ENCODE results near the gene EIF4B.

The EIF4B gene

GRCh38 chr12:53052419-53053217 lies 46.4 kb downstream of the EIF4B start:
- DNase-seq (ENCODE audit: low read depth) = no peak
- no peak for TF ChIP-seq CTCF (IDR thresholded peaks at IDR 0.05; ENCODE audit: control insufficient read depth, insufficient read depth, low read depth, low read length, missing control alignments)
- H3K4me3 ChIP-seq (ENCODE audit: control insufficient read depth, low read depth, low read length) = peak overlapping the region; percentile 18

DNA sequence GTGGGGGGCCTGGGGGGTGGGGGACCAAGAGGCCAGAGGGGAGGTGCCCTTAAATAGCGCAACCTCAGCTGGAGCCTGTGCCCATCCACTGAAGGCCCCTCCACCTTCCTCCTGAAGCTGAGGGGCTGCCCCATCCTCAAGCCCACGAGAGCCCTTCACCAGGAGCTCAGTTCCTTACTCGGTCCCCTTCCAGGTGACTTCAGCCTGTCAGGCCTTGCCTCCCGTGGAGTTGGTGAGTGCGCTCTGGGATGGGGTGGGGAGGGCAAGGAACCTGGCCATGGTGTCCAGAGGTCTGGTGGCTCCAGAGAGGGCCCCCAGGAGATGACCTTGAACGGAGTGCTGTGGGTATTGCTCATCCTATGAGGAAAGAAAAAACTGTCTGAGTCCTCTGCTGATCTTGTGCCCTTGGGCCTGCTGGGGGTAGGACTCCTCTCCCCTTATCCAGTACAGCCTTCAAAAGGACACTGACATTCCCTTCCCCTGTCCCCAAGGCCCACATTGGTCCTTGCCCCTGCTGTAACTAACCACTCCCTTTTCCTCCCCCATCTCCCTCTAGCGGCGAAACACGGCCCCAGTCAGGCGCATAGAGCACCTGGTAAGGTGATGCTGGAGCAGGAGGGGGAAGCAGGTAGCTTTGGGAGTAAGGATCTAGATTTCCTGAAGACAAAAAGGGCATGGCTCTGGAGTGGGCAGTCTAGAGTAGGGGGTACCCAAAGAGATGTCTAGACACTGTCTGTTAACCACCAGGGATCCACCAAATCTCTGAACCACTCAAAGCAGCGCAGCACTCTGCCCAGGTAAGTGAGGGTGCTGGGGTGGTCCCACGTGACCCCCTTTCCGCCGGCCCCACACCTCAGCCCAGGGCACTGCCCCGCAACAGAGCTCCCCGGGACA lies 47.2 kb downstream of the EIF4B start:
- DNase-seq (ENCODE audit: low read depth) = no peak
- no peak overlapping the region; the same call in 1 of the 2 replicates for H3K4me3 ChIP-seq (ENCODE audit: control insufficient read depth, low read depth, low read length)
- TF ChIP-seq CTCF (IDR thresholded peaks at IDR 0.05; ENCODE audit: control insufficient read depth, insufficient read depth, low read depth, low read length, missing control alignments) = peak; percentile 74

- TF ChIP-seq CTCF (IDR thresholded peaks at IDR 0.05; ENCODE audit: control insufficient read depth, insufficient read depth, low read depth, low read length, missing control alignments) = no peak
- no peak for DNase-seq (ENCODE audit: low read depth)
- peak overlapping the region; percentile 14 for H3K4me3 ChIP-seq (ENCODE audit: control insufficient read depth, low read depth, low read length)
Measured at GRCh38 chr12:53054112-53054878, 48.0 kb downstream of the EIF4B start.

- no peak overlapping the region for H3K4me3 ChIP-seq (ENCODE audit: control insufficient read depth, low read depth, low read length)
- no peak for DNase-seq (ENCODE audit: low read depth)
- no peak for TF ChIP-seq CTCF (IDR thresholded peaks at IDR 0.05; ENCODE audit: control insufficient read depth, insufficient read depth, low read depth, low read length, missing control alignments)
Measured at GRCh38 chr12:53055471-53056266, 49.4 kb downstream of the EIF4B start.

DNA sequence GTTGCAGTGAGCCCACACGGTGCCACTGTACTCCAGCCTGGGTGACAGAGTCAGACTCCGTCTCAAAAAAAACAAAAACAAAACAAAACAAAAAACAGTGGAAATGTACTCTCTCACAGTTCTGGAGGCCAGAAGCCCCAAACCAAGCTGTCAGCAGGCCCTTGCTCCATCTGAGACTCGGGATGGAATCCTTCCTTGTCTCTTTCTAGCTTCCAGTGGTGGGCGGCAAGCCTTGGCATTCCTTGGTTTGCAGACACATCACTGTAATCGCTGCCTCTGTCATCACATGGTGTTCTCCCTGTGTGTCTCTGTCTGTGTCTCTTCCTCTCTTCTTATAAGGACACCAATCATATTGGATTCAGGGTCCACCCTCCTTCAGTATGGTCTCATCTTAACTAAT lies 50.0 kb downstream of the EIF4B start:
- DNase-seq (ENCODE audit: low read depth) = no peak
- TF ChIP-seq CTCF (IDR thresholded peaks at IDR 0.05; ENCODE audit: control insufficient read depth, insufficient read depth, low read depth, low read length, missing control alignments) = no peak
- no peak overlapping the region for H3K4me3 ChIP-seq (ENCODE audit: control insufficient read depth, low read depth, low read length)

All from AG09309 (cell line).